Rectal smooth muscle tissue (tissue), 1 donor: ENCODE data around the gene VSIG2.

Source experiments
- H3K27ac ChIP-seq: one replicate; pipeline ENCODE4 v1.7.0; 2013; ENCODE audit warnings: low read depth, low read length, inconsistent platforms
- H3K27me3 ChIP-seq: one replicate; pipeline ENCODE4 v1.7.0; 2013; ENCODE audit warnings: low read length; ENCODE audit not compliant: control insufficient read depth, insufficient read depth
- H3K36me3 ChIP-seq: one replicate; pipeline ENCODE4 v1.7.0; 2013; ENCODE audit warnings: low read length; ENCODE audit not compliant: control insufficient read depth, insufficient read depth
- H3K4me1 ChIP-seq: one replicate; pipeline ENCODE4 v1.7.0; 2013; ENCODE audit warnings: low read length; ENCODE audit not compliant: control insufficient read depth, insufficient read depth
- H3K4me3 ChIP-seq: one replicate; pipeline ENCODE4 v1.7.0; 2013; ENCODE audit warnings: low read length
- H3K9ac ChIP-seq: one replicate; pipeline ENCODE4 v1.7.0; 2013; ENCODE audit warnings: low read length

Gene VSIG2

GRCh38 chr11:124752471-124753102 lies 532 bp upstream of the VSIG2 start:
- Histone ChIP-seq H3K9ac (no peak overlapping the region), H3K4me1 (no peaks in the 10 kb centered on the region), H3K36me3 (no peaks in the 10 kb centered on the region), H3K4me3 (peak overlapping the region; percentile 42), H3K27me3 (peaks cover 4% of the 10 kb centered on the region), H3K27ac (no peak overlapping the region)

GRCh38 chr11:124751391-124751740 lies 689 bp downstream of the VSIG2 start:
- H3K27ac ChIP-seq, result no peak overlapping the region
- peak overlapping the region; percentile 12 for H3K9ac ChIP-seq
- H3K36me3 ChIP-seq, result no peaks in the 10 kb centered on the region
- peaks cover 5% of the 10 kb centered on the region for H3K27me3 ChIP-seq
- peak overlapping the region; percentile 54 for H3K4me3 ChIP-seq
- no peaks in the 10 kb centered on the region for H3K4me1 ChIP-seq

GRCh38 chr11:124749912-124750311 lies 2.1 kb downstream of the VSIG2 start:
- Histone ChIP-seq H3K9ac (no peak overlapping the region), H3K27me3 (peaks cover 17% of the 10 kb centered on the region), H3K4me3 (no peak overlapping the region), H3K36me3 (no peaks in the 10 kb centered on the region), H3K4me1 (no peaks in the 10 kb centered on the region), H3K27ac (no peak overlapping the region)

DNA sequence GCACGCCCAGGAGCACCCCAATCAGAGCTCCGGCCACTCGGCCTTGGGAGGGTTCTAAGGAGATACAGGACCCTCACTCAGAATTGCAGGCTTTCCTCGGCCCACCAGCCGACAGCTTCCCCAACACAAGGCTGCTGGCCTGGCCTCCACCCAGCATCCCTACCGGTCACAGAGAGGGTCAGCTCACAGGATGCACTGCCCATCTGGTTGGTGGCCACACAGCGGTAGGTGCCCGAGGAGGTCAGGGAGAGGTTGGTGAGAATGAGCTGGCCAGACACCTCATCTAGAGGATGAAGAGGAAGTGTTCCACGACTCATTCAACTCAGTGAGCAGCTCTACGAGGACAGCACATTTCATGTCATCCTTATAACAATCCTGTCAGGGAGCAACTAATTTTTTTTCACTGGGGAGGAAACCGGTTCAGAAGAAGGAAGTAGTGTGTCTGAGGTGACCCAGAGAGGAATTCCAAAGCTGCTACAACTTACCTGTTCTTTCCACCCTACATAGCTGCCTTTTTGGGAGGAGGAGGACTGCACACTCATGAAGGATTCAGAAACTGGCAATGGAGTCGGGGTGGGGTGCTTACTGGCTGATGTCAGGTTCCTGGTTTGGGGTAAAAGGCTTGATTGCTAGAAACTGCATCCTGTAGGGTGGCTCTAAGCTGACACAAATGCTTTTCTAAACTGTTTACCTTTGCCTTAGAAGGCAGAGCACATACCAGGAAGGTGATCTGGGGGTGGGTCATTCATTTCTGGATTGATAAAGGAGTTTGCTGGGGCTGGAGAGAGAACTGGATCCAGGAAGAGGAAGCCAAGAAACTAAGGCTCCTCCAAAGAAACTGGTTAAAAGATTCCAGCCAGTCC lies 3.3 kb downstream of the VSIG2 start:
- H3K27me3 ChIP-seq, result peaks cover 22% of the 10 kb centered on the region
- no peak overlapping the region for H3K4me3 ChIP-seq
- no peaks in the 10 kb centered on the region for H3K36me3 ChIP-seq
- H3K9ac ChIP-seq, result no peak overlapping the region
- no peaks in the 10 kb centered on the region for H3K4me1 ChIP-seq
- peak overlapping the region; percentile 3 for H3K27ac ChIP-seq

DNA sequence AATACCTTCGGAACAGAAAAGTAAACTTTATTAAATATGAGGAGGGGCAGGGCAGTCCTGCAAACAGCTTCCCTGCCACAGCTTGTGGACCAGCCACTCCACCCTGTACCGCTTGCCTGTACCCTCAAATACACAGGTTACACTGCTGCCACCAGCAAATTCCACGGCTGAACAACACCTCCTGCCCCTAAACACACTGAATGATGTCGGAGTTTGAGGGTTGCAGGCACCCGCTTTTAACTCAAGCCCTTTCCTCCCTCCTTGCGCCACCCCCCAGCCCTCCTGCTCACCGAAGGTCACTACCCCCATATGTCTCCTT lies 4.0 kb downstream of the VSIG2 start:
- no peak overlapping the region for H3K9ac ChIP-seq
- no peaks in the 10 kb centered on the region for H3K36me3 ChIP-seq
- H3K4me3 ChIP-seq, result no peak overlapping the region
- H3K27ac ChIP-seq, result no peak overlapping the region
- H3K27me3 ChIP-seq, result peaks cover 22% of the 10 kb centered on the region
- H3K4me1 ChIP-seq, result no peaks in the 10 kb centered on the region

- H3K4me1 ChIP-seq, result no peaks in the 10 kb centered on the region
- no peak overlapping the region for H3K4me3 ChIP-seq
- peaks cover 25% of the 10 kb centered on the region for H3K27me3 ChIP-seq
- no peak overlapping the region for H3K9ac ChIP-seq
- H3K27ac ChIP-seq, result no peak overlapping the region
- no peaks in the 10 kb centered on the region for H3K36me3 ChIP-seq
Measured at GRCh38 chr11:124747406-124748099, 4.5 kb downstream of the VSIG2 start.

GRCh38 chr11:124746621-124747243 lies 5.3 kb downstream of the VSIG2 start:
- H3K4me3 ChIP-seq, result peak overlapping the region; percentile 77
- H3K27ac ChIP-seq, result no peak overlapping the region
- H3K36me3 ChIP-seq, result no peaks in the 10 kb centered on the region
- H3K4me1 ChIP-seq, result no peaks in the 10 kb centered on the region
- peaks cover 27% of the 10 kb centered on the region for H3K27me3 ChIP-seq
- H3K9ac ChIP-seq, result no peak overlapping the region

DNA sequence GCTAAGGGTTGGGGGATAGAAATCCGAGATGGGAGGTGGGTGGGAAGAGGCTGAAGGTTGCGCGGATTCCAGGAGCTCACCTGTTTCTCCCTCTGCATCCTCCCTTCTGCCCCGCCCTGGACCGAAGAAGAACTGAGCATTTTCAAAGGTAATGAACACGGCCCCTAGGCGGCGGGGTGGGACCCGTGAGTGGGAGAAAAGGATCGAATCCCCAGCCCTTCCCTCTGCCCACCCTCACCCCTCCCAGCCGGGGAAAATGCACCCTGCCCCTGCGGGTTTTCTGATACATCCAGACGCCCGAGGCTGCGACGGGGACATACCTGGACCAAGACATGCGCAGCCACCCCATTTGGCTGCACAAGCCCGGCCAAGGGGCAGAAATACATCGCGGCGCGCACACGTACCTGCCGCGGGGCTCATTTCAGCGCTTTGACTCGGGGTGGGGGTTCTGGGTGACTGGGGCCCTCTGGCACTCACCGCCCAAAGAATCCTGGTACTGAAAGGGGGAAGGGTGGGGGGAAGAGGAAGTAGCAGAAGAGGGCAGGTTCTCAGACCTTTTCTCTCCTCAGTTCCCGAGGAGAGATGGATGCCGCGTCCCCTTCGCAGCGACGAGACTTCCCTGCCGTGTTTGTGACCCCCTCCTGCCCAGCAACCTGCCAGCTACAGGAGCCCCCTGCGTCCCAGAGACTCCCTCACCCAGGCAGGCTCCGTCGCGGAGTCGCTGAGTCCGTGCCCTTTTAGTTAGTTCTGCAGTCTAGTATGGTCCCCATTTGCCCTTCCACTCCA lies 6.0 kb downstream of the VSIG2 start:
- peak overlapping the region; percentile 77 for H3K4me3 ChIP-seq
- H3K27me3 ChIP-seq, result peaks cover 29% of the 10 kb centered on the region
- H3K27ac ChIP-seq, result no peak overlapping the region
- no peaks in the 10 kb centered on the region for H3K36me3 ChIP-seq
- H3K4me1 ChIP-seq, result no peaks in the 10 kb centered on the region
- H3K9ac ChIP-seq, result peak overlapping the region; percentile 11

- Histone ChIP-seq H3K4me1 (no peaks in the 10 kb centered on the region), H3K27me3 (peaks cover 31% of the 10 kb centered on the region), H3K9ac (no peak overlapping the region), H3K36me3 (no peaks in the 10 kb centered on the region), H3K4me3 (no peak overlapping the region), H3K27ac (no peak overlapping the region)
Measured at GRCh38 chr11:124745270-124745834, 6.7 kb downstream of the VSIG2 start.

DNA sequence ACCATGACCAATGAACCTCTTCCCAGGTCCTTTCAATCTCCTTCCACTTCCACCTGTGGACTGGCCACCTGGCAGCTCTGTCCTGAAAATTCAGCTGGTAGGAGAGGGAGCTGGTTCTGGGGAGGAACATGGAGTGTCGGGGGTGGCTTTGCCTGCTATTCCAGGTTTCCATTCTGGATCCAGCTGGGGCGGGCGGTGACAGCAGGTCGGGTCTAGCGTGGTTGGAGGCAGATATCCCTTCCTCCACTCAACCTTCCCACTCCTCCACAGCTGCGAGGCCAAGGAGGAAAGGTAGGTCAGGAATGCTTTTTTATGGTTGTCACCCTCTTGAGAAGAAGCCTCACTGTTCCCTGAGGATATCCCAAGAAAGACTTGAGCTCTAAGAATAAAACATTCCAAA lies 9.0 kb downstream of the VSIG2 start:
- H3K9ac ChIP-seq, result no peak overlapping the region
- H3K27me3 ChIP-seq, result peaks cover 32% of the 10 kb centered on the region
- H3K4me1 ChIP-seq, result no peaks in the 10 kb centered on the region

DNA sequence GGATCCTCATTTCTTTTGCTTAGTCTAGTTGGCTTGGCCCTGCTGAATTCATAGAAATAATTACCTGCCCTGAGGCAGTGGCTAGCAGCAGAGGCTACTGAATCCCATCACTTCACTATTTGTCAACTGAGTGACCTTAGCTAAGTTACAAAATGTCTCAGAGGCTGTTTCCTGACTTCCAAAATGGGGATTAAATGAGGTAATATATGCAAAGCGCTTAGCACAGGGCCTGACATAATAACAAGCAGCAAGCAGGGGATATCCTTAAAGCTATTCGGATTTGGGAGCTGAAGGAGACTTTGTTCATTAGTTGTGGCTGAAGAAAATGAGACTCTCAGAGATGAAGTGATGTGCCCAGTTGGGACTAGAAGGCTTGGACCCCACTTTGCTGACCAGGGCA lies 9.5 kb downstream of the VSIG2 start:
- H3K36me3 ChIP-seq, result no peaks in the 10 kb centered on the region
- H3K9ac ChIP-seq, result no peak overlapping the region
- H3K27ac ChIP-seq, result no peak overlapping the region
- peaks cover 34% of the 10 kb centered on the region for H3K27me3 ChIP-seq
- H3K4me1 ChIP-seq, result no peaks in the 10 kb centered on the region
- no peak overlapping the region for H3K4me3 ChIP-seq

More for the DNA sequence above, 9.0 kb downstream of the VSIG2 start:
- H3K36me3 ChIP-seq, result no peaks in the 10 kb centered on the region
- H3K27ac ChIP-seq, result no peak overlapping the region
- no peak overlapping the region for H3K4me3 ChIP-seq
